HepG2 (cell line): Measurements from ENCODE around the gene MYH3. TPM values are rescaled to one million over a fixed set of nuclear protein-coding genes. Genes with fewer than 3 reads are reported as not detected.

Experiments
- ATAC-seq: fragments of 200-7000 bp; cut with Tn5 transposase; 3 replicates; pipeline ENCODE4 v1.9.1; 2020; ENCODE audit warnings: mild to moderate bottlenecking, moderate library complexity
- BruUV-seq: library from RNA; stranded (reverse); fragments of 400-500 nt; replicated peaks from 2 replicates; lab custom pipeline; 2021; lab: Mats Ljungman, UMichigan
- CTCF ChIA-PET: fragments of 300-600 bp; formaldehyde crosslinking; extraction: SDS; loops from one replicate; lab custom pipeline; 2021; ENCODE audit warnings: low total read pairs, inconsistent platforms, low intra/inter-chr PET ratio; lab: Yijun Ruan, JAX
- POLR2A ChIA-PET: fragments of 350-600 bp; sonication (Branson Sonifier 250); formaldehyde crosslinking; loops from one replicate; lab custom pipeline; 2020; ENCODE audit warnings: antibody characterized with exemption, inconsistent platforms; lab: Yijun Ruan, JAX
- DNase-seq: peaks from one replicate; pipeline ENCODE4 v3.0.0-alpha.2; 2015; ENCODE audit warnings: low spot score
- FAIRE-seq: peaks from 3 replicates; lab custom pipeline; 2011; peaks lifted over from hg19 to GRCh38; lab: Jason Lieb, UNC
- H2AFZ ChIP-seq: one replicate; pipeline ENCODE4 v1.6.1; 2011; ENCODE audit warnings: low read length, inconsistent platforms
- H3K27ac ChIP-seq: fragments of 300-600 bp; 3 replicates; pipeline ENCODE4 v1.8.0; 2011; ENCODE audit warnings: mixed run types, mild to moderate bottlenecking, mixed read lengths, low read length, inconsistent platforms; ENCODE audit not compliant: insufficient read depth; ENCODE audit errors: extremely low read length
- H3K27me3 ChIP-seq, 2 experiments: fragments of 200-600 bp in 1 of 2; 2 replicates in 1 of 2; 3 replicates in 1 of 2; pipeline versions ENCODE4 v1.6.0 to v1.8.0; 2011; ENCODE audit warnings: low read length in 2 of 2, mild to moderate bottlenecking in 2 of 2, moderate library complexity in 2 of 2, inconsistent platforms in 1 of 2; ENCODE audit not compliant: insufficient read depth in 2 of 2, control insufficient read depth in 1 of 2
- H3K36me3 ChIP-seq, 2 experiments: fragments of 200-600 bp in 1 of 2; replicated peaks in 1 of 2; 2 replicates in 1 of 2; 3 replicates in 1 of 2; pipeline versions ENCODE4 v1.5.1 to v1.8.0; 2011; ENCODE audit warnings: low read length in 2 of 2, inconsistent platforms in 1 of 2; ENCODE audit not compliant: insufficient read depth in 2 of 2, control insufficient read depth in 1 of 2
- H3K4me1 ChIP-seq: 2 replicates; pipeline ENCODE4 v1.5.1; 2012; ENCODE audit warnings: low read length, inconsistent platforms; ENCODE audit not compliant: insufficient read depth
- H3K4me2 ChIP-seq: 2 replicates; pipeline ENCODE4 v1.6.0; 2011; ENCODE audit warnings: low read depth, low read length, inconsistent platforms
- H3K4me3 ChIP-seq, 3 experiments: fragments of 200-600 bp in 1 of 3; sonication (generic), shearing (Covaris generic) in 1 of 3; replicated peaks in 1 of 3; 2 replicates each; pipeline ENCODE4 v1.5.1; 2011 to 2016; ENCODE audit warnings: low read length in 3 of 3, inconsistent platforms in 2 of 3, low read depth in 2 of 3, mild to moderate bottlenecking in 2 of 3, control low read depth in 1 of 3, mixed read lengths in 1 of 3; ENCODE audit not compliant: insufficient read depth in 1 of 3
- H3K79me2 ChIP-seq: one replicate; pipeline ENCODE4 v1.6.1; 2011; ENCODE audit warnings: low read length, inconsistent platforms; ENCODE audit not compliant: insufficient read depth
- H3K9ac ChIP-seq: 2 replicates; pipeline ENCODE4 v1.6.0; 2011; ENCODE audit warnings: mild to moderate bottlenecking, low read depth, low read length, inconsistent platforms; ENCODE audit not compliant: insufficient read depth
- H3K9me3 ChIP-seq: 2 replicates; pipeline ENCODE4 v1.5.1; 2012; ENCODE audit warnings: mild to moderate bottlenecking, low read length
- H4K20me1 ChIP-seq: 2 replicates; pipeline ENCODE4 v1.6.0; 2011; ENCODE audit warnings: inconsistent platforms, mild to moderate bottlenecking, low read length, moderate library complexity; ENCODE audit not compliant: insufficient read depth
- HCFC1 ChIP-seq: fragments of 150-350 bp; IDR thresholded peaks from 2 replicates; pipeline ENCODE4 v1.6.1; 2014; ENCODE audit warnings: low read depth, low read length
- JDP2 ChIP-seq: sonication (generic); formaldehyde crosslinking; IDR thresholded peaks from 2 replicates; pipeline ENCODE4 v1.8.1; 2022; ENCODE audit warnings: missing genetic modification reagents, borderline replicate concordance
- MTA3 ChIP-seq: sonication (generic); formaldehyde crosslinking; IDR thresholded peaks from 2 replicates; pipeline ENCODE4 v1.4.0; 2020; ENCODE audit warnings: missing genetic modification reagents
- NFIC ChIP-seq: IDR thresholded peaks from 2 replicates; pipeline ENCODE4 v1.6.1; 2012; ENCODE audit warnings: mild to moderate bottlenecking, low read length, inconsistent platforms
- PCBP1 ChIP-seq: fragments of 200-400 bp; formaldehyde crosslinking; IDR thresholded peaks from 2 replicates; pipeline ENCODE4 v1.6.1; 2017; ENCODE audit warnings: mild to moderate bottlenecking, low read depth, low read length, borderline replicate concordance
- SALL1 ChIP-seq: sonication (generic); formaldehyde crosslinking; IDR thresholded peaks from 2 replicates; pipeline ENCODE4 v1.8.0; 2022; ENCODE audit warnings: mild to moderate bottlenecking, missing genetic modification reagents
- TBP ChIP-seq: sonication (generic); formaldehyde crosslinking; IDR thresholded peaks from 2 replicates; pipeline ENCODE4 v1.5.0; 2020; ENCODE audit warnings: missing genetic modification reagents
- WIZ ChIP-seq: sonication (generic); formaldehyde crosslinking; IDR thresholded peaks from 2 replicates; pipeline ENCODE4 v1.5.1; 2020; ENCODE audit warnings: mild to moderate bottlenecking, missing genetic modification reagents
- ZNF614 ChIP-seq: IDR thresholded peaks from 2 replicates; pipeline ENCODE4 v1.6.1; 2018; ENCODE audit warnings: missing biosample characterization, missing genetic modification reagents, inconsistent platforms, borderline replicate concordance
- ZNF660 ChIP-seq: sonication (generic); formaldehyde crosslinking; IDR thresholded peaks from 2 replicates; pipeline ENCODE4 v1.5.1; 2020; ENCODE audit warnings: mild to moderate bottlenecking, low read depth, missing genetic modification reagents, borderline replicate concordance
- ZSCAN30 ChIP-seq: sonication (generic); formaldehyde crosslinking; IDR thresholded peaks from 2 replicates; pipeline ENCODE4 v1.5.0; 2020; ENCODE audit warnings: mild to moderate bottlenecking, missing genetic modification reagents
- WGBS: methylation state at CpG from one replicate; pipeline ENCODE4 v1.1.6; 2017; ENCODE audit warnings: low lambda C conversion rate; 5-methylcytosine and 5-hydroxymethylcytosine counted together
- in situ Hi-C: cut with HindIII; loops from 2 replicates; pipeline ENCODE4 v1.10.0; 2017; ENCODE audit warnings: low pct_unique_long_range_greater_than_20kb; ENCODE audit not compliant: extremely low pct_ligation_motif_present
- intact Hi-C: fragments of 100-400 bp; cut with micrococcal nuclease; formaldehyde crosslinking; loops from one replicate; pipeline ENCODE4 v1.10.0; 2022; ENCODE audit not compliant: unreplicated experiment
- polyA plus RNA-seq, 8 experiments: library from polyadenylated mRNA; depleted of rRNA in 3 of 8; stranded (reverse) in 7 of 8; unstranded in 1 of 8; fragments of >200 nt; fragmentation: Illumina TruSeq in 4 of 8; extraction: Trizol in 4 of 8; gene quantifications; 2 replicates each; pipeline versions ENCODE4 v1.2.1 to v1.2.3, GENCODE V29; 2011 to 2016; ENCODE audit warnings: low read depth in 4 of 8, missing spikeins in 1 of 8, mixed read lengths in 1 of 8; ENCODE audit not compliant: insufficient read depth in 1 of 8
- total RNA-seq, 5 experiments: library from RNA; depleted of rRNA; stranded (reverse); fragments of >200 nt; fragmentation: Illumina TruSeq; extraction: Trizol; gene quantifications; 2 replicates each; pipeline ENCODE4 v1.2.3, GENCODE V29; 2016; ENCODE audit warnings: low read depth in 1 of 5
- TF ChIP-seq, protein P1 (sequence below): IDR thresholded peaks from 2 replicates; pipeline ENCODE4 v1.4.0; 2020; ENCODE audit warnings: mild to moderate bottlenecking, missing genetic modification reagents
- TF ChIP-seq, protein P2 (sequence below): sonication (generic); formaldehyde crosslinking; IDR thresholded peaks from 2 replicates; pipeline ENCODE4 v1.4.0; 2020; ENCODE audit warnings: missing genetic modification reagents
- TF ChIP-seq, protein P3 (sequence below): IDR thresholded peaks from 2 replicates; pipeline ENCODE4 v1.6.1; 2016; ENCODE audit warnings: missing biosample characterization, missing genetic modification reagents, low read depth
- TF ChIP-seq, protein P4 (sequence below): sonication (generic); formaldehyde crosslinking; IDR thresholded peaks from 2 replicates; pipeline ENCODE4 v1.5.0; 2020; ENCODE audit warnings: missing genetic modification reagents, mild to moderate bottlenecking, borderline replicate concordance

MYH3 gene
- total and polyA plus RNA-seq, 2 of the 13 experiments (the other 11 are each of a cell fraction or from before 2014, with no cell fraction given), result 2.5 to 4.5 TPM

DNA sequence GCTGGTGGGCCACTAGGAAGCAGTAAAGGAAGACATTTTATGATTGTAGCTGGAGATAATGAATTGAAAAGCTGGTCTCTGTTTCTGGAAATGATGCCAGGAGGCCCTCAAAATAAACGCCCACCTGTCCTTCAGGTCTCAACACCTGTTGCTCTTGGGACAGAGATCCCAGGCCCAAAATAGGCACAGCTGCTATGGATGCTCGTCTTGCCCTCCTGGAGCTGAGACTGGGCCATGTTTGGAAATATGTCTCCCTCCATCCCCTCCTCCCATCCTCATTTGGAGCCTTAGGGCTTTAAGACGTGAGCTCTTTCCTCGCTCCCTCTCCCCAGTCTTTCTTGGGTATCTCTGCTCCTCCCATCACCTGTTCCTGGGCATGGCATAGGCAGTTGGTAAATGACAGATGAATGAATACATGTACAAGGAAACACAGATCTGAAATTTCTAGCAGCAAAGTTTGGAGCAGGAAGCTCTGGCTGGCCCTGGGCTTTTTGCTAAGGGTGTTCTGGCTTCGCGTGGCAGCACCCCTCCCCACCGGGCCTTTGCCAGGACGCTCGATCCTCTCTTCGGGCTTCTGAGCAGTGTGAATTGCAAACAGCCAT is 33.3 kb downstream of the MYH3 start:
- H3K27ac ChIP-seq, result no peak overlapping the region
- peaks cover 0 to 5% of the 10 kb centered on the region in 2 experiments; a peak in 2 of 5 replicates for H3K27me3 ChIP-seq
- H3K4me1 ChIP-seq, result no peaks in the 10 kb centered on the region
- ChIA-PET POLR2A (no interaction called here), CTCF (no interaction called here)
- H3K4me3 ChIP-seq, result no peak overlapping the region
- in situ Hi-C loops, result no loop called here
- no peak overlapping the region for H2AFZ ChIP-seq
- H3K36me3 ChIP-seq, result no peaks in the 10 kb centered on the region
- WGBS, result 33% methylated on average over 10 of the region's 10 CpGs
- H4K20me1 ChIP-seq, result no peaks in the 10 kb centered on the region
- H3K9me3 ChIP-seq, result no peaks in the 10 kb centered on the region
- no peak for DNase-seq
- intact Hi-C loops, result no loop called here
- no peaks in the 10 kb centered on the region for H3K79me2 ChIP-seq
- no peak overlapping the region for H3K9ac ChIP-seq
- ATAC-seq, result no peak
- FAIRE-seq, result no peak
- no TSS peak for BruUV-seq
- no peak overlapping the region for H3K4me2 ChIP-seq
- TF ChIP-seq ZNF614 (CRISPR knock-in tag) (no peak), MTA3 (CRISPR knock-in tag) (no peak), PCBP1 (no peak), SALL1 (no peak), JDP2 (CRISPR knock-in tag) (no peak), ZSCAN30 (CRISPR knock-in tag) (no peak), TBP (CRISPR knock-in tag) (no peak), NFIC (no peak), ZNF660 (CRISPR knock-in tag) (no peak), WIZ (no peak), HCFC1 (no peak)
- TF ChIP-seq, protein P1, sequence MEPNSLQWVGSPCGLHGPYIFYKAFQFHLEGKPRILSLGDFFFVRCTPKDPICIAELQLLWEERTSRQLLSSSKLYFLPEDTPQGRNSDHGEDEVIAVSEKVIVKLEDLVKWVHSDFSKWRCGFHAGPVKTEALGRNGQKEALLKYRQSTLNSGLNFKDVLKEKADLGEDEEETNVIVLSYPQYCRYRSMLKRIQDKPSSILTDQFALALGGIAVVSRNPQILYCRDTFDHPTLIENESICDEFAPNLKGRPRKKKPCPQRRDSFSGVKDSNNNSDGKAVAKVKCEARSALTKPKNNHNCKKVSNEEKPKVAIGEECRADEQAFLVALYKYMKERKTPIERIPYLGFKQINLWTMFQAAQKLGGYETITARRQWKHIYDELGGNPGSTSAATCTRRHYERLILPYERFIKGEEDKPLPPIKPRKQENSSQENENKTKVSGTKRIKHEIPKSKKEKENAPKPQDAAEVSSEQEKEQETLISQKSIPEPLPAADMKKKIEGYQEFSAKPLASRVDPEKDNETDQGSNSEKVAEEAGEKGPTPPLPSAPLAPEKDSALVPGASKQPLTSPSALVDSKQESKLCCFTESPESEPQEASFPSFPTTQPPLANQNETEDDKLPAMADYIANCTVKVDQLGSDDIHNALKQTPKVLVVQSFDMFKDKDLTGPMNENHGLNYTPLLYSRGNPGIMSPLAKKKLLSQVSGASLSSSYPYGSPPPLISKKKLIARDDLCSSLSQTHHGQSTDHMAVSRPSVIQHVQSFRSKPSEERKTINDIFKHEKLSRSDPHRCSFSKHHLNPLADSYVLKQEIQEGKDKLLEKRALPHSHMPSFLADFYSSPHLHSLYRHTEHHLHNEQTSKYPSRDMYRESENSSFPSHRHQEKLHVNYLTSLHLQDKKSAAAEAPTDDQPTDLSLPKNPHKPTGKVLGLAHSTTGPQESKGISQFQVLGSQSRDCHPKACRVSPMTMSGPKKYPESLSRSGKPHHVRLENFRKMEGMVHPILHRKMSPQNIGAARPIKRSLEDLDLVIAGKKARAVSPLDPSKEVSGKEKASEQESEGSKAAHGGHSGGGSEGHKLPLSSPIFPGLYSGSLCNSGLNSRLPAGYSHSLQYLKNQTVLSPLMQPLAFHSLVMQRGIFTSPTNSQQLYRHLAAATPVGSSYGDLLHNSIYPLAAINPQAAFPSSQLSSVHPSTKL (CRISPR knock-in tag), result no peak
- TF ChIP-seq, protein P2, sequence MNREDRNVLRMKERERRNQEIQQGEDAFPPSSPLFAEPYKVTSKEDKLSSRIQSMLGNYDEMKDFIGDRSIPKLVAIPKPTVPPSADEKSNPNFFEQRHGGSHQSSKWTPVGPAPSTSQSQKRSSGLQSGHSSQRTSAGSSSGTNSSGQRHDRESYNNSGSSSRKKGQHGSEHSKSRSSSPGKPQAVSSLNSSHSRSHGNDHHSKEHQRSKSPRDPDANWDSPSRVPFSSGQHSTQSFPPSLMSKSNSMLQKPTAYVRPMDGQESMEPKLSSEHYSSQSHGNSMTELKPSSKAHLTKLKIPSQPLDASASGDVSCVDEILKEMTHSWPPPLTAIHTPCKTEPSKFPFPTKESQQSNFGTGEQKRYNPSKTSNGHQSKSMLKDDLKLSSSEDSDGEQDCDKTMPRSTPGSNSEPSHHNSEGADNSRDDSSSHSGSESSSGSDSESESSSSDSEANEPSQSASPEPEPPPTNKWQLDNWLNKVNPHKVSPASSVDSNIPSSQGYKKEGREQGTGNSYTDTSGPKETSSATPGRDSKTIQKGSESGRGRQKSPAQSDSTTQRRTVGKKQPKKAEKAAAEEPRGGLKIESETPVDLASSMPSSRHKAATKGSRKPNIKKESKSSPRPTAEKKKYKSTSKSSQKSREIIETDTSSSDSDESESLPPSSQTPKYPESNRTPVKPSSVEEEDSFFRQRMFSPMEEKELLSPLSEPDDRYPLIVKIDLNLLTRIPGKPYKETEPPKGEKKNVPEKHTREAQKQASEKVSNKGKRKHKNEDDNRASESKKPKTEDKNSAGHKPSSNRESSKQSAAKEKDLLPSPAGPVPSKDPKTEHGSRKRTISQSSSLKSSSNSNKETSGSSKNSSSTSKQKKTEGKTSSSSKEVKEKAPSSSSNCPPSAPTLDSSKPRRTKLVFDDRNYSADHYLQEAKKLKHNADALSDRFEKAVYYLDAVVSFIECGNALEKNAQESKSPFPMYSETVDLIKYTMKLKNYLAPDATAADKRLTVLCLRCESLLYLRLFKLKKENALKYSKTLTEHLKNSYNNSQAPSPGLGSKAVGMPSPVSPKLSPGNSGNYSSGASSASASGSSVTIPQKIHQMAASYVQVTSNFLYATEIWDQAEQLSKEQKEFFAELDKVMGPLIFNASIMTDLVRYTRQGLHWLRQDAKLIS (CRISPR knock-in tag), result no peak
- TF ChIP-seq, protein P3, sequence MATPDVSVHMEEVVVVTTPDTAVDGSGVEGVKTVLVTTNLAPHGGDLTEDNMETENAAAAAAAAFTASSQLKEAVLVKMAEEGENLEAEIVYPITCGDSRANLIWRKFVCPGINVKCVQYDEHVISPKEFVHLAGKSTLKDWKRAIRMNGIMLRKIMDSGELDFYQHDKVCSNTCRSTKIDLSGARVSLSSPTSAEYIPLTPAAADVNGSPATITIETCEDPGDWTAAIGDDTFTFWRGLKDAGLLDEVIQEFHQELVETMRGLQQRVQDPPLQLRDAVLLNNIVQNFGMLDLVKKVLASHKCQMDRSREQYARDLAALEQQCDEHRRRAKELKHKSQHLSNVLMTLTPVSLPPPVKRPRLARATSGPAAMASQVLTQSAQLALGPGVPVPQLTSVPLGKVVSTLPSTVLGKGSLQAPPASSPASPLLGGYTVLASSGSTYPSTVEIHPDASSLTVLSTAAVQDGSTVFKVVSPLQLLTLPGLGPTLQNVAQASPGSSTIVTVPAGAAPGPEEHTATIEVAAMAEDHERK (CRISPR knock-in tag), result no peak
- TF ChIP-seq, protein P4, sequence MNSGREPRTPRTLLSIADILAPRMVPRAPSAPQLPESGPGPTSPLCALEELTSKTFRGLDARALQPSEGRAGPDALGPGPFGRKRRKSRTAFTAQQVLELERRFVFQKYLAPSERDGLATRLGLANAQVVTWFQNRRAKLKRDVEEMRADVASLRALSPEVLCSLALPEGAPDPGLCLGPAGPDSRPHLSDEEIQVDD, result no peak
